GM12801 (cell line): Measurements from ENCODE around the gene TPM1.

Source experiments
- CTCF ChIP-seq: IDR thresholded peaks from one replicate; pipeline ENCODE4 v1.5.1; 2011; ENCODE audit warnings: control low read depth; ENCODE audit not compliant: insufficient read length; ENCODE audit errors: extremely low read depth

TPM1 gene

DNA sequence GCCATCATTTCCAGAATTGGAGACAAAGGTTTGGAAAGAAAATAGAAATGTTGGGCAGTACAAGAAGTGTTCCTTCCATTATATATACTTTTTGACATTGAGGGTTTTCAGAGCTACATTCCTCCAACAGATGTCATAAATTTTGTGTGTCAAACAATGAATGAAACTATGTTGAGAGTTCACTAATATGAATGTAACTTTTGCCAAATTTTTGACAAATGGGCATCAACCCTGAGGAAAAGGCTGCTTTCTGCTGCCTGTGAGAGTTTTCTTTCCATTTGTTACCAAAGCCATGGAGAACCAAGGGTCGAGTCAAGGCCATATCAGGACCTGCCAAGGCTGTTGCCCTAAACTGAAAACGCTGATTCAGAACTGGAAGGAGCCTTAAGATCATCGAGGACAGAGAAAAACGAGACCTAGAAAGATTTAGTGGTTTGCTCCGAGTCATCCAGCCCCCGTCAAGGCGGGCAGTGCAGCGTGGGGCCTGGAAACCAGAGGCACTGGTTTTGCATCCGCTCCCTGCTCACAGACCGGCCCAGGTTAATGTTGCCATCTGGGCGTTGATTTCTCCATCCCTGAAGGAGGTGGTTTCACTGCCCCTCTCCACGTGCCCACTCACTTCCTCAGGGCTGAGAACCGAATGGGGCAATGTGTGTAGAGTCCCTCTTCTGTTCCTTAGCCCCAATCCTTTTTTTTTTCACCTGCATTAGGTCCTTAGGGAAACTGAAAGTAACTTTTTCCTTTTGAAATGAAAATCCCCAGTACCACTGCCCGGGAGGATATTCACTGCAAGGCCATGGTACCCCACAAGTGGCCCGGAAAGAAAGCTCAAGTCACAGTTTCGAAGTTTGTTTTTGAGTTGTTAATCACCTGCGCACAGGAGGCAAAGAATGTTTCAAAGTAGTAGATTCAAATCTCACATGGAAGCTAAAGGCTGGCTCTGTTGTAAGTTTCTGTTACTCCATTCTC lies 32.8 kb downstream of the TPM1 start:
- TF ChIP-seq CTCF: no peak

- no peak for TF ChIP-seq CTCF
These were observed 33.6 kb downstream of the TPM1 start for GRCh38 chr15:63075984-63076713.

GRCh38 chr15:63076714-63077046 lies 34.1 kb downstream of the TPM1 start:
- TF ChIP-seq CTCF: no peak

DNA sequence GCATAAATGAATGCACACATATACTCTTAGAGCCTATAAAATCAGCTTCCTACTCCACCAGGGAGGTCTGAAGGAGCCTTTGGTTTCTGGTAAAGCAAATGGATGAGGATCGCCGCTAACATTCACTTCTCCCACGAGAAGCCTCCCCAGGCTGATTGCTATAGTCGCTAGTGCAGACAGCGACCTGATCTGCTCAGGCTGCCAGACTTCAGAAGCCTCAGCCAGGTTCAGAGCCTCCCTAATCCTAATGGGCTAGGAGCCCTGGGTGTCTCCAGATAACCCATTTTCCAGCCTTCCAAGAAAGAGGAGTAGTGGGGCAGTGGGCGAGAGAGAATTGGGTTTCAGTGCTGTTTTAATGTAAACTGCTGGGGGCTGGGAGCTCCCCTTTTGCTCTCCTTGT lies 35.4 kb downstream of the TPM1 start:
- no peak for TF ChIP-seq CTCF

- no peak for TF ChIP-seq CTCF
These were observed 37.5 kb downstream of the TPM1 start for GRCh38 chr15:63079947-63080626.

GRCh38 chr15:63080634-63081250 lies 38.2 kb downstream of the TPM1 start:
- TF ChIP-seq CTCF: no peak

GRCh38 chr15:63082366-63082765 lies 39.8 kb downstream of the TPM1 start:
- no peak for TF ChIP-seq CTCF
